H9 (cell line): Measurements from ENCODE around the gene EIF2AK2. TPM values are rescaled to one million over a fixed set of nuclear protein-coding genes. Genes with fewer than 3 reads are reported as not detected.
A peak's percentile ranks its signal among the peaks of the same experiment; 100 is the strongest.

Experiments
- DNase-seq: peaks from one replicate; pipeline ENCODE4 v3.0.0-alpha.2; 2017
- H2AFZ ChIP-seq: one replicate; pipeline ENCODE4 v1.6.1; 2013; ENCODE audit warnings: mild to moderate bottlenecking, low read length, control low read depth, moderate library complexity
- H2AK5ac ChIP-seq: 2 replicates; pipeline ENCODE4 v1.6.1; 2013; ENCODE audit warnings: low read length, control low read depth, mixed read lengths; ENCODE audit not compliant: insufficient read length
- H2BK120ac ChIP-seq: one replicate; pipeline ENCODE4 v1.6.1; 2013; ENCODE audit warnings: low read depth, mild to moderate bottlenecking, low read length, control low read depth, inconsistent platforms; ENCODE audit not compliant: poor library complexity, severe bottlenecking
- H2BK12ac ChIP-seq: 2 replicates; pipeline ENCODE4 v1.6.1; 2013; ENCODE audit warnings: low read length, control low read depth, mixed read lengths, low read depth; ENCODE audit not compliant: insufficient read length
- H2BK15ac ChIP-seq: 2 replicates; pipeline ENCODE4 v1.6.1; 2013; ENCODE audit warnings: low read depth, low read length, control low read depth
- H2BK20ac ChIP-seq: one replicate; pipeline ENCODE4 v1.6.1; 2013; ENCODE audit warnings: low read depth, mild to moderate bottlenecking, low read length, control low read depth, inconsistent platforms; ENCODE audit not compliant: poor library complexity, severe bottlenecking
- H2BK5ac ChIP-seq: 2 replicates; pipeline ENCODE4 v1.6.1; 2013; ENCODE audit warnings: low read length, control low read depth, mixed read lengths; ENCODE audit not compliant: insufficient read length
- H3K14ac ChIP-seq: 2 replicates; pipeline ENCODE4 v1.6.1; 2013; ENCODE audit warnings: low read length, control low read depth; ENCODE audit not compliant: insufficient read depth
- H3K18ac ChIP-seq: 2 replicates; pipeline ENCODE4 v1.6.1; 2013; ENCODE audit warnings: low read depth, mild to moderate bottlenecking, mixed read lengths, low read length, control low read depth; ENCODE audit not compliant: insufficient read length
- H3K23ac ChIP-seq: 2 replicates; pipeline ENCODE4 v1.6.1; 2013; ENCODE audit warnings: low read length, control low read depth, mixed read lengths, low read depth; ENCODE audit not compliant: insufficient read length
- H3K23me2 ChIP-seq: 2 replicates; pipeline ENCODE4 v1.6.1; 2013; ENCODE audit warnings: low read depth, mild to moderate bottlenecking, mixed read lengths, low read length, control low read depth; ENCODE audit not compliant: insufficient read length, poor library complexity, severe bottlenecking
- H3K27ac ChIP-seq: 2 replicates; pipeline ENCODE4 v1.5.1; 2013; ENCODE audit warnings: low read length, control low read depth, mixed read lengths, low read depth; ENCODE audit not compliant: insufficient read length
- H3K27me3 ChIP-seq: 2 replicates; pipeline ENCODE4 v1.6.1; 2013; ENCODE audit warnings: low read length, control low read depth, inconsistent platforms; ENCODE audit not compliant: insufficient read depth
- H3K4ac ChIP-seq: 2 replicates; pipeline ENCODE4 v1.6.1; 2013; ENCODE audit warnings: low read depth, mild to moderate bottlenecking, control low read depth, inconsistent platforms, low read length, moderate library complexity
- H3K4me1 ChIP-seq: 2 replicates; pipeline ENCODE4 v1.6.1; 2013; ENCODE audit warnings: low read length, control low read depth, inconsistent platforms; ENCODE audit not compliant: insufficient read depth
- H3K4me2 ChIP-seq: 2 replicates; pipeline ENCODE4 v1.6.1; 2013; ENCODE audit warnings: low read length, control low read depth, mixed read lengths; ENCODE audit not compliant: insufficient read length, insufficient read depth
- H3K56ac ChIP-seq: 2 replicates; pipeline ENCODE4 v1.6.1; 2013; ENCODE audit warnings: low read depth, mild to moderate bottlenecking, mixed read lengths, low read length, control low read depth; ENCODE audit not compliant: insufficient read length
- H3K79me1 ChIP-seq: 2 replicates; pipeline ENCODE4 v1.6.1; 2013; ENCODE audit warnings: low read depth, mild to moderate bottlenecking, moderate library complexity, low read length, control low read depth, inconsistent platforms; ENCODE audit not compliant: insufficient read depth, poor library complexity, severe bottlenecking
- H3K79me2 ChIP-seq: 2 replicates; pipeline ENCODE4 v1.6.1; 2013; ENCODE audit warnings: low read length, control low read depth, inconsistent platforms; ENCODE audit not compliant: insufficient read depth
- H3K9ac ChIP-seq: 2 replicates; pipeline ENCODE4 v1.6.1; 2013; ENCODE audit warnings: low read length, control low read depth, mixed read lengths; ENCODE audit not compliant: insufficient read length; ENCODE audit errors: extremely low read depth
- H3K9me3 ChIP-seq: one replicate; pipeline ENCODE4 v1.6.1; 2013; ENCODE audit warnings: low read depth, low read length, inconsistent platforms; ENCODE audit not compliant: control insufficient read depth
- H3T11ph ChIP-seq: one replicate; pipeline ENCODE4 v1.6.1; 2013; ENCODE audit warnings: mild to moderate bottlenecking, low read length, control low read depth, inconsistent platforms
- H4K20me1 ChIP-seq: one replicate; pipeline ENCODE4 v1.6.1; 2013; ENCODE audit not compliant: control insufficient read depth, insufficient read length, insufficient read depth
- H4K5ac ChIP-seq: 2 replicates; pipeline ENCODE4 v1.6.1; 2013; ENCODE audit warnings: low read depth, mild to moderate bottlenecking, mixed read lengths, low read length, control low read depth; ENCODE audit not compliant: insufficient read length
- H4K8ac ChIP-seq: replicated peaks from 2 replicates; pipeline ENCODE4 v1.6.1; 2013; ENCODE audit warnings: low read length, control low read depth, mixed read lengths, low read depth; ENCODE audit not compliant: insufficient read length
- H4K91ac ChIP-seq: 2 replicates; pipeline ENCODE4 v1.6.1; 2013; ENCODE audit warnings: low read depth, mild to moderate bottlenecking, moderate library complexity, mixed read lengths, low read length, control low read depth; ENCODE audit not compliant: insufficient read length
- H3K27ac Mint-ChIP-seq, 3 experiments: 2 replicates in 2 of 3; 3 replicates in 1 of 3; pipeline ENCODE4 v1.8.0; 2020 to 2021; ENCODE audit warnings: mixed read lengths in 3 of 3, mild to moderate bottlenecking in 1 of 3, moderate library complexity in 1 of 3
- H3K27me3 Mint-ChIP-seq: 2 replicates; pipeline ENCODE4 v1.8.0; 2021; ENCODE audit warnings: low read depth, mild to moderate bottlenecking, moderate library complexity, mixed read lengths
- H3K36me3 Mint-ChIP-seq, 3 experiments: 2 replicates in 2 of 3; 3 replicates in 1 of 3; pipeline ENCODE4 v1.8.0; 2020 to 2021; ENCODE audit warnings: low read depth in 3 of 3, mixed read lengths in 3 of 3; ENCODE audit not compliant: insufficient read depth in 1 of 3
- H3K4me1 Mint-ChIP-seq, 2 experiments: 2 replicates each; pipeline ENCODE4 v1.8.0; 2020; ENCODE audit warnings: mixed read lengths in 2 of 2
- H3K4me3 Mint-ChIP-seq, 2 experiments: 2 replicates in 1 of 2; 3 replicates in 1 of 2; pipeline ENCODE4 v1.8.0; 2020 to 2021; ENCODE audit warnings: mild to moderate bottlenecking in 2 of 2, mixed read lengths in 2 of 2, moderate library complexity in 1 of 2
- H3K9me3 Mint-ChIP-seq, 2 experiments: 2 replicates in 1 of 2; 3 replicates in 1 of 2; pipeline ENCODE4 v1.8.0; 2020; ENCODE audit warnings: mild to moderate bottlenecking in 2 of 2, mixed read lengths in 2 of 2, moderate library complexity in 1 of 2
- CTCF ChIP-seq: fragments of 200-600 bp; sonication (generic); conservative IDR thresholded peaks from 3 replicates; pipeline ENCODE4 v1.8.0; 2021; ENCODE audit warnings: antibody characterized with exemption, mild to moderate bottlenecking
- WGBS: extraction: QIAGEN DNeasy Blood & Tissue Kit; methylation state at CpG from one replicate; pipeline ENCODE4 v1.1.7; 2013; ENCODE audit warnings: missing lambda C conversion rate, low lambda C conversion rate, mixed read lengths; ENCODE audit not compliant: insufficient read length; ENCODE audit errors: extremely low coverage; 5-methylcytosine and 5-hydroxymethylcytosine counted together
- total RNA-seq: library from RNA; stranded (reverse); gene quantifications from 2 replicates; pipeline ENCODE4 v1.2.1, GENCODE V29; 2021

Gene EIF2AK2
- total RNA-seq, 1 experiment from 2014 or later, result 55.7 TPM

DNA sequence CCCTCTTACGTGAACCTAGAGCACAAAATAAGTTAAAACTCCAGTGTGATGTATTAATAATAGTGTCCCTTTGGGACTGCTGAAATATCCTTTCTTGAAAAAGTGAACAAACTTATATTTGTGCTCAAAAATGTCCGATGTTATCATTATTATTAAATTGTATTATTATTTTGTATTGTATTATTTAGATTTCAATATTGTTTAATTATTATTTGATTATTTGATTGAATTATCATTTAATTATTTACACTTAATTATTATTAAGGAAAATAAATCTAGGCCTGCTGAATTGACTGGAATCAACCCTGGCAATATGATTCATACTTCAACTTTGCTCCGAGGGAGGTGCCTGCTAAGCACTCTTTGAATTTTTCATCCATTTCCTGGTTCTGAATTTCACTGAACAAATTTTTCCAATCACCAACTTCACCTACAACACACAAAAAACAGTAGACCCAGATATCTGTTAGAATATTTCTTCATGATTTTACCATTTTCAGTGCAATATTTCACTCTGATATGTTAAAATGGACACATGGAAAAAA is 10.9 kb upstream of the EIF2AK2 start:
- H3K14ac ChIP-seq, result no peak overlapping the region
- H3K4me1 Mint-ChIP-seq, result peaks cover 4 to 5% of the 10 kb centered on the region in 2 experiments; a peak in 3 of 4 replicates
- no peak for DNase-seq
- H3K4me3 Mint-ChIP-seq, result no peak overlapping the region
- H3K27ac ChIP-seq, result no peak overlapping the region
- no peak overlapping the region for H4K8ac ChIP-seq
- no peak overlapping the region for H2BK15ac ChIP-seq
- no peak overlapping the region for H2AFZ ChIP-seq
- no peaks in the 10 kb centered on the region for H3K9me3 ChIP-seq
- H3K23me2 ChIP-seq, result no peaks in the 10 kb centered on the region
- peaks cover 26 to 32% of the 10 kb centered on the region in 2 experiments for H3K9me3 Mint-ChIP-seq
- H2BK12ac ChIP-seq, result no peak overlapping the region
- no peaks in the 10 kb centered on the region for H3K4me1 ChIP-seq
- no peak overlapping the region for H2BK120ac ChIP-seq
- no peaks in the 10 kb centered on the region for H3K27me3 ChIP-seq
- H3K56ac ChIP-seq, result no peak overlapping the region
- H3K27ac Mint-ChIP-seq, result 0 out of 7 replicates have a peak overlapping the region, but pooled peaks of 1 of the 3 experiments have one; percentile 20
- H3K23ac ChIP-seq, result no peak overlapping the region
- no peak overlapping the region for H3K4me2 ChIP-seq
- no peaks in the 10 kb centered on the region for H3K79me2 ChIP-seq
- H3K36me3 Mint-ChIP-seq, result peaks cover 14 to 32% (median 16%) of the 10 kb centered on the region in 3 experiments
- H2BK5ac ChIP-seq, result no peak overlapping the region
- no peaks in the 10 kb centered on the region for H3K27me3 Mint-ChIP-seq
- H3K18ac ChIP-seq, result no peak overlapping the region
- H3K4ac ChIP-seq, result no peak overlapping the region
- no peaks in the 10 kb centered on the region for H4K20me1 ChIP-seq
- H3T11ph ChIP-seq, result no peak overlapping the region
- no peak for TF ChIP-seq CTCF
- no peak overlapping the region for H3K9ac ChIP-seq
- no peaks in the 10 kb centered on the region for H3K79me1 ChIP-seq
- H2BK20ac ChIP-seq, result no peak overlapping the region
- no peak overlapping the region for H4K91ac ChIP-seq
- H2AK5ac ChIP-seq, result no peak overlapping the region
- WGBS, result no CpG with 5 or more reads among the region's 3 CpGs
- no peak overlapping the region for H4K5ac ChIP-seq
